PFSK-1 (cell line): ENCODE results near the gene UST.

Experiments used
- FOXP2 ChIP-seq: optimal IDR thresholded peaks from 2 replicates; pipeline ENCODE3; 2011; ENCODE audit warnings: borderline replicate concordance, control low read depth, inconsistent platforms; ENCODE audit not compliant: insufficient read depth; ENCODE audit errors: extremely low read length, extremely low read depth
- POLR2AphosphoS5 ChIP-seq: IDR thresholded peaks from 2 replicates; pipeline ENCODE4 v1.6.1; 2012; ENCODE audit warnings: low read depth, mild to moderate bottlenecking, control low read depth, low read length, moderate library complexity
- SIN3A ChIP-seq: IDR thresholded peaks from 2 replicates; pipeline ENCODE4 v1.6.1; 2012; ENCODE audit warnings: mild to moderate bottlenecking, low read length, moderate library complexity, borderline replicate concordance; ENCODE audit not compliant: insufficient read depth
- TAF1 ChIP-seq: IDR thresholded peaks from 2 replicates; pipeline ENCODE4 v1.6.1; 2012; ENCODE audit warnings: low read length, control low read depth, borderline replicate concordance; ENCODE audit not compliant: insufficient read depth
- TF ChIP-seq, protein P1 (sequence below), 2 experiments: IDR thresholded peaks; 2 replicates each; pipeline versions ENCODE4 v1.6.1 to v1.8.0; 2011 to 2012; ENCODE audit warnings: low read depth in 2 of 2, low read length in 2 of 2, control low read depth in 1 of 2, inconsistent platforms in 1 of 2, mild to moderate bottlenecking in 1 of 2, moderate library complexity in 1 of 2; ENCODE audit not compliant: insufficient read depth in 1 of 2

UST gene

DNA sequence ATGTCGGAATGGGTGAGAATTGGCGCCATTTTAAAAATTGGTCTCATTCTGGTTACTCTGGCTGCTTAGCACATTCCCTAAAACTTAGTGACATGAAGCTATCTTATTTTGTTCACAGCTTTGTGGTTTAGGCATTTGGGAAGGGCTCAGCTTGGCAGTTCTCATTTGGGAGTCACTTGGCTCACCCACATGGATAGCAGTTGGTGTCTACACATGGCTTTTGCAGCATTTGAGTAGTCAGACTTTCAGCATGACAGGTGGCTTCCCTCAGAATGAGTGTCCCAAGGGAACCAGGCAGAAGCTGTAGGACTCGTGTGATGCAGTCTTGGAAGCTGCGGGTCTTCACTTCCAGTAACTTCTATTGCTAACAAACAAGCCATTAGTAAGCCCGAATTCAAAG lies 64.6 kb downstream of the UST start:
- TF ChIP-seq FOXP2 (no peak), TAF1 (no peak), POLR2AphosphoS5 (no peak)

DNA sequence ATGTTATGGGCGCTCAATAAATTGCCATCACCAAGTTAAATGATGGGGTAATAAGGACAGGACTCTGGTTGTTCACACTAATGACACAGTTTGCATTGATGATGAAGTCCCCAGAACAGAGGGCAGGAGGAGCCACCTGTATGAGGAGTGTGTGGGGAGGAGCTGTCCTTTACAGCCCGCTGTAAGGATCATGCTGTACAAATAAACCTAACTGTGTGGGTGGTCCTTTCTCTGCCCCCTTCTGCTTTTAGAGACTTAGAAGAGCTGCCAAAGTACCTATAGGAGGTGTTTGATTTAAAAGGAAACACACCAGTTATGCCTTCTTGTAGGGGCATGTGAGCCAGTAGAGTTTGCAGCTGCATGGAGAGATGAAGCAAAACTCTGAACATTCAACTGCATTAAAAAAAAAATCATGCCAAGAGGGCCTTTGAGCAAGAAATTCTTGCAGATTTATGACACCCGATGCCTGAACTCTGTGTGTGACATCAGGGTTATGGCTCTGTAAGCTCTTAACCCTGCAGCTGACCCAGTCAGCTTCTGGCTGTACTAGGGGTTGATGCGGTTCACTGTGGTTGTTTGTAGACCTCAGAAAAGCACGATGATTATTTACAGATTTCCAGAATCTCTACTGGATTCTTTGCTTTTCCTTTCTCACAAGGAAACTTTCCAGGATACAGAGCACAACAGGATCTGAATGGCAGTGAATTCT lies 67.4 kb downstream of the UST start:
- no peak for TF ChIP-seq SIN3A
- no peak for TF ChIP-seq TAF1
- TF ChIP-seq FOXP2 = no peak
- TF ChIP-seq, protein P1, sequence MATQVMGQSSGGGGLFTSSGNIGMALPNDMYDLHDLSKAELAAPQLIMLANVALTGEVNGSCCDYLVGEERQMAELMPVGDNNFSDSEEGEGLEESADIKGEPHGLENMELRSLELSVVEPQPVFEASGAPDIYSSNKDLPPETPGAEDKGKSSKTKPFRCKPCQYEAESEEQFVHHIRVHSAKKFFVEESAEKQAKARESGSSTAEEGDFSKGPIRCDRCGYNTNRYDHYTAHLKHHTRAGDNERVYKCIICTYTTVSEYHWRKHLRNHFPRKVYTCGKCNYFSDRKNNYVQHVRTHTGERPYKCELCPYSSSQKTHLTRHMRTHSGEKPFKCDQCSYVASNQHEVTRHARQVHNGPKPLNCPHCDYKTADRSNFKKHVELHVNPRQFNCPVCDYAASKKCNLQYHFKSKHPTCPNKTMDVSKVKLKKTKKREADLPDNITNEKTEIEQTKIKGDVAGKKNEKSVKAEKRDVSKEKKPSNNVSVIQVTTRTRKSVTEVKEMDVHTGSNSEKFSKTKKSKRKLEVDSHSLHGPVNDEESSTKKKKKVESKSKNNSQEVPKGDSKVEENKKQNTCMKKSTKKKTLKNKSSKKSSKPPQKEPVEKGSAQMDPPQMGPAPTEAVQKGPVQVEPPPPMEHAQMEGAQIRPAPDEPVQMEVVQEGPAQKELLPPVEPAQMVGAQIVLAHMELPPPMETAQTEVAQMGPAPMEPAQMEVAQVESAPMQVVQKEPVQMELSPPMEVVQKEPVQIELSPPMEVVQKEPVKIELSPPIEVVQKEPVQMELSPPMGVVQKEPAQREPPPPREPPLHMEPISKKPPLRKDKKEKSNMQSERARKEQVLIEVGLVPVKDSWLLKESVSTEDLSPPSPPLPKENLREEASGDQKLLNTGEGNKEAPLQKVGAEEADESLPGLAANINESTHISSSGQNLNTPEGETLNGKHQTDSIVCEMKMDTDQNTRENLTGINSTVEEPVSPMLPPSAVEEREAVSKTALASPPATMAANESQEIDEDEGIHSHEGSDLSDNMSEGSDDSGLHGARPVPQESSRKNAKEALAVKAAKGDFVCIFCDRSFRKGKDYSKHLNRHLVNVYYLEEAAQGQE (IDR thresholded peaks at IDR 0.05; ENCODE audit: insufficient read depth in 1 of 2, low read depth in 2 of 2, low read length in 2 of 2) = no peak
- TF ChIP-seq POLR2AphosphoS5 = no peak

DNA sequence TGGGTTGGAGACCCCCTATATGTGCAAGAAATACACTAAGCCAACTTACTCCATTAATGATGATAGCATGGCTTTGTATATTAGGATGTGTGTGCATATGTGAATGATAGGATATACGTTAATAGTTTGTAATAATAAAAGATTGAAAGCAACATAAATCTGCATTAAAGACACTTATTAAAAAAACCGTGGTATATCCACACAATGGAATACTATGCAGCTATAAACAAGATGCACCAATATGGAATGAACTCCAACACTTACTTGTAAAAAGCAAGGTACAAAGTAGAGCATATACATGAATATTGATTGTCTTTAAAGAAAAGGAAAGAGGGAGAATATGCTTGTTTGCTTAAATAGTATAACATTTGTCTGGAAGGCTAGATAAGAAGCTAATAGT lies 68.0 kb downstream of the UST start:
- no peak for TF ChIP-seq FOXP2

DNA sequence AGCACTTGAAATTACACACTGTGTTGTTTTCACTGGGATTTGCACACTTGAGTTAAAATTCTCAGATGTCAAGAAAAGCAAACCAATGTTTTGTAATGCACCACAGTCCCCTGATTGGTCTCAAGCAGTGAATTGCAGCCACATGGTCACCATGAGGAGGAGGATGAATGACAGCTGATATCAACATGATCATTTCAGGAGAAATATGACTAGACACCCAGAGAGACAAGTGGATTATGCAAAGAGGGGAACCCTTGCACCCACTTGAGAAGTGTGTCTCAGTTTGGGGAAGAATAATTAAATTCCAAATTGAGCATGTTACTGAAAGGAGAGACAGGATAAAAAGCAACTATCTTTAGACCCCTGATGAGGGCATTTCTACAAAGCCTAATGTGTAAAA lies 69.3 kb downstream of the UST start:
- TF ChIP-seq FOXP2 = no peak
- TF ChIP-seq POLR2AphosphoS5 = no peak
- no peak for TF ChIP-seq SIN3A
- TF ChIP-seq TAF1 = no peak
- TF ChIP-seq, protein P1 (IDR thresholded peaks at IDR 0.05; ENCODE audit: insufficient read depth in 1 of 2, low read depth in 2 of 2, low read length in 2 of 2) = no peak

DNA sequence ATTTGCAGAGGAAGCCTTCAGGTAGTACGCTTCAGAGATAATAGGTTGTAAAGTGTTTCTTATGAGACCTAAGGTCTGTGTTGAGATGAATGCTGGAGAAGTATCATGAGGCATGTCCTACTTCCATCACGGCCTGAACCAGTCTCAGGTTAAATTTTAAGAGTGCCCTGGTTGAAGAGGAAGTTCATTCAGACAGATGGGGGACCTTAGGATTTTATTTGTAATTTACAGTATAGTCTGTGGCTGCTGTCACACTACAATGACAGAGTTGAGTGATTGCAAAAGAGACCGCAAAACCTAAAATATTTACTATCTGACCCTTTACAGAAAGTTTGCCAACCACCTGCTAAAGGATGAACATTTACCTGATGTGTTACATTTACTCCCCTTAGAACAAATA lies 70.9 kb downstream of the UST start:
- TF ChIP-seq FOXP2 (no peak), SIN3A (no peak), POLR2AphosphoS5 (no peak), TAF1 (no peak)
- TF ChIP-seq, protein P1 (IDR thresholded peaks at IDR 0.05; ENCODE audit: insufficient read depth in 1 of 2, low read depth in 2 of 2, low read length in 2 of 2) = no peak

DNA sequence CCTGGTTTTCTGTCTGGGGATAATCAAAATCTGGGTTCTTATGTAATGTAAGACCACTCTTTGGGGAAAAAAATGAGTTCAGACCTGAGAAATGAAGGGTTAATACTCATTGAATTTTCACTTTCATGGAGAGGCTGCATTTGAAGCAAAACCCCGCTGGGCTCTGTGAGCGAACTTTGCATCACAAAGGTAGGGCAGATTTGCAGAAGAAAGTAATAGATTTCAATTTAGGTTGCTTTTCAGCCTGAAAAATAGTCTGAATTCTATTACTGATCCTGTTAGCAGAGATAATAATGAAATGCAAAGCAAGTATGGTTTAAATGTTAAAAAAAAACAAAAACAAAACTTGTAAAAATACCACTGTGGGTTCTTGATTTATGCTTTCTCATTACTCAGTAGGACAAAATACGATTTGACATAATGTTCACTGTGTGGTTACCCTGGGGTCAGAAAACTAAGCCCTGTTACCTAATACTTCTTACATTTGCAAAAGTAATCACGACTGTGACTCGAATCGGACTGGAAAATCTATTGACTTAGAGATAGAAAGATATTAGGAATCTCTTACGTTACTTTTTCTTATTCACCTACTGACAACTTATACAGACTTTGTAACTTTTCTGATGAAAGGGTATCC lies 72.2 kb downstream of the UST start:
- TF ChIP-seq, protein P1 (IDR thresholded peaks at IDR 0.05; ENCODE audit: insufficient read depth in 1 of 2, low read depth in 2 of 2, low read length in 2 of 2) = no peak
- TF ChIP-seq POLR2AphosphoS5 (no peak), FOXP2 (no peak), SIN3A (no peak), TAF1 (no peak)
